HG02642 (cell line): ENCODE results near the gene MYPOP.
"Not testable (repeated sequence)": the region's sequence is repeated elsewhere in the genome, so short reads cannot be mapped to it uniquely, and the experiment has no call there.

ENCODE experiments used
- ATAC-seq: cut with Tn5 transposase; IDR thresholded peaks from one replicate; pipeline ENCODE4 v1.9.1; 2021; ENCODE audit warnings: mild to moderate bottlenecking; ENCODE audit not compliant: unreplicated experiment, poor library complexity

MYPOP gene

DNA sequence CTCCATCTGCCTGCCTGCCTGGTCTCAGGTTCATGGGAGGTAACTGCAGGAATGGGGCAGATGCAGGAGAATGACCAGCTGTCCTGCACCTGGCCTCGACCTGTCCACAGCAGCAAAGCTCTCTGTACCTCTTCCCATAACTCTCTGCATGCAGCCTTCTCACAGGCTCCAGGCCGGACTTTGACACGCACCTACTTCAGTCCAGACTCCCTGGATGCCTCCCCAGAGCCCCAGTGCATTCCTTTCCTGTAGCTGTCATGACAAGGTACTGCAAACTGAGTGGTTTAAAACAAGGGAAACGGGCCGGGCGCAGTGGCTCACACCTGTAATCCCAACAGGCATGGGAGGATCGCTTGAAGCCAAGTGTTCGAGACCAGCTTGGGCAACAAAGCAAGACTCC, 8.9 kb upstream of the MYPOP start:
- no peak for ATAC-seq

DNA sequence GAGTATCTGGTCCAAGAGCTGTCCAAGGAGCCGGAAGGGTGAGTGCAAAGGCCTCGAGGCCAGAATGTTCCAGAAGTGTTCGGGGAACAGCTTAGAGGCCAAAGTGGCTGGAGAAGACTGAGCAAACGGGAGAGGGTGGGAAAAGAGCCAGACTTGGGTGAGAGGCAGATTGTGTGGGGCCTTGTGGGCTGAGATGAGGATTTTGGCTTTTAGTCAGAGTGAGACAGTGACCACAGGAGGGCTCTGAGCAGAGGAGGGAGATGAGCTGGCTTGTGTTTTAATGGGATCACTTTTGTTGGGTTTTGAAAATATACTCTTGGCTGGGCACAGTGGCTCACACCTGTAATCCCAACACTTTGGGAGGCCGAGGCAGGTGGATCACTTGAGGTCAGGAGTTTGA, 6.5 kb upstream of the MYPOP start:
- no peak for ATAC-seq

DNA sequence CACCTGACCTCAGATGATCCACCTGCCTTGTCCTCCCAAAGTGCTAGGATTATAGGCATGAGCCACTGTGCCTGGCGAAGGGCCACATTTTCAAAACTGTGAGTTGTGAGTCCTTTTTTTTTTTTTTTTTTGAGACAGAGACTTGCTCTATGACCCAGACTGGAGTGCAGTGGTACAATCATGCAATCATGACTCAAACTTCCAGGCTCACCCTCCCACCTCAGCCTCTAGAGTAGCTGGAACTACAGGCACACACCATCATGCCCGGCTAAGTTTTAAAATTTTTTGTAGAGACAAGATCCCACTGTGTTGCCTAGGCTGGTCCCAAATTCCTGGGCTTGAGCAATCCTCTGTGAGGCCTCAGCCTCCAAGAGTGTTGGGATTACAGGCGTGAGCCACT, 3.8 kb upstream of the MYPOP start:
- no peak for ATAC-seq

DNA sequence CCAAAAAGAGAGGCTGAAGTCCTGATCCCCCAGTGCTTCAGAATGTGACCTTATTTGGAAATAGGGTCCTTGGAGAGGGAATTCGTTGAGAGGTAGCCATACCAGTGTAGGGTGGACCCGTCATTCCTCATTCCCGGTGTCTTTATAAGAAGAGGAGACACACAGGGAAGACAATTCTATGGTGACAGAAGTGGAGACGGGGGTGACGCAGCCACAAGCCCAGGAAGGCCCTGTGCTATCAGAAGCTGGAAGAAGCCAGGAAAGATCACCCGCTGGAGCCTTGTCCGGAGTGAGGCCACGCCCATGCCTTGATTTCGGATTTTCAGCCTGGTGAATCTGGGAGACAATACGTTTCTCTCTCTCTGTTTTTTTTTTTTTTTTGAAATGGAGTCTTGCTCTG, 2.6 kb upstream of the MYPOP start:
- no peak for ATAC-seq

DNA sequence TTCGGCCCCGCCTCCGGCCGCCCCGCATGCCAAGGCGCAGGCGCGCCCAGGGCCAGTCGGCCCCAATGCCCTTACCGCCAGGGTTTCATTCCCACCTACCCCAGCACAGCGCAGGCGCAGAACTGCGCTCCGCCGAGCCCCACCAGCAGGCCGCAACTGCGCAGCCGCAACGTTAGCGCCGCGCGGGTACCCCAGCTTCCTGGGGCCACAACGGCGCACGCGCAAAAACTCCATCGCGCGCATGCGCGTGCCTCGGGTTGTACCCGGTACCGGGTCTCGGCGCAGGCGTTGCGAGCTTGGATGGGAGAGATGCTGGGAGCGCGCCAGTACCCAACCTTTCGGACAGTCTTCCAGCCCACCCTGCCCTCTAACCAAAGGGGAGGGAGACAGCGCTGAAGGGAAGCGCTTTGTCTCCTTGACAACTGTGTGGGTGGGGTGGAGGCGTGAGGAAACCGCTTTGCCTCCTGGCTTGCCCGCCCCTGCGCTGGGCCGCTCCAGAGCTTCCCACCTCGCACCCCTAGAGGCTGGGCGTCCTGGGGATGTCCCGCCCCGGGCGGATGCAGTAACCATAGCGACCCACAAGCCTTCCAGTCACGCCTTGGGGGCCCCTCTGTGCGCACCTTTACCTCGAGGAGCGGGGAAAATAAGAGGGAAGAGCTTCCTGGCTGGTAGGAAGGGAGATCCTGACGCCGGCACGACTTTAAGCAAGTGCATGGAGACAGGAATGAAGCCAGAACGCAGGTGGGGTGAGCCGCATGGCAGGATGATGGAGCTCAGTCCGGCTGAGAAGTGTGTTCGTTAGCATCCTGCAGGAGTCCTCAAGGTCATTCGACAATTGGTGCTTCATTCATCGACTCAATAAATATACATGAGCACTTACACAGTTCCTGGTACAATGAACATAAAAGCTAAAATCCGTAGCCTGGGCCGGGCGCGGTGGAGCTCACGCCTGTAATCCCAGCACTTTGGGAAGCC, 525 bp upstream of the MYPOP start:
- ATAC-seq: peak; percentile 89

DNA sequence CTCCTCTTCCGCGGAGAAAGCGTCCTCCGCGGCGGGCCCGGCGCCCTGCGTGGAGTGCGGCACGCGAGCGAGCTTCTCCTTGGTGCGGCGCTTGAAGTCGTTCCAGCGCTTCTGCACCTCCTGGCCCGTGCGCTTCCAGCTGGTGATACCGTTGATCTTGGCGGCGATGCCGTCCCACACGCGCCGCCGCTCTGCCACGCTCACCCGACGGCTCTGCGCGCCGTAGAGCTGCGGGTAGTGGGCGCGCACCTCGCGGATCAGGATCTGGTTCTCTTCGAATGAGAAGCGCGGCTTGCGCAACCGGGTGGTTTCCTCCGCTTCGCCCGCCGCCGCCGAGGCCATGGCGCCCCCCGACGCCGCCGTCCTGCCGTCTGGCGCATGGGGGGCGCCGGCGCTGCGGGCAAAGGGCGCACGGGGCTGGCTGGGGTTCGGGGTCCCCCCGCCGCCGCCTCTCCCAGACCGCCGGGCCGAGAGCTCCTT, 941 bp downstream of the MYPOP start:
- ATAC-seq: no peak

DNA sequence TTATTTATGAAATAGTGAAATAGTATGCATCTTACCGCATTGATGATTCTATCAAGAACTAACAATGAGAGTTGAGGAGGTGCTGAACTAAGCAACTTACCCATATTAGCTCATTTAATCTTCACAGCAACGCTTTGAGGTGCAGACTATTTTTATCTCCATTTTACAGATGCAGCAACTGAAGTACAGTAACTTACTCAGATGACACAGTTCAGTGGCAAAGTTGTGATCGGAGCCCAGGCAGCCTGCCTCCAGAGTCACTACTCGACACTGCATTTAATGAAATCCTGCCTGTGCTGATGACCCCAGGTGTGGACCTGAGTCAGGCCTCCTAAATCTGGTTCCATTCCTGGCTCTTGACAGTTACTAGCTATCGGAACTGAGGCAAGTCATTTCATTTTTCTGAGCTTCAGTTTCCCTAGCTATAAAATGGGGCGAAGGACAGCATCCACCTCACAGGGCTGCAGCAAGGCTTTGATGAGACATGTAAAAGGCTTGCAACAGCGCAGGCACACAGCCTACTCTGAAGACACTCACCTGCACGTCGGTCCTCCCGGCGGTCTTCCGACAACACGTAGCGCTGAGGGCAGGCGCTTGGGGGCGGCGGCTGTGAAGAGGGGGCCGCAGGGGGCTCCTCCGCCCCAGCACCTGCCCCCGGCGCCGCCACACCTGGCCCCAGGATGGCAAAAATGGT, 1.5 kb downstream of the MYPOP start:
- ATAC-seq: no peak

DNA sequence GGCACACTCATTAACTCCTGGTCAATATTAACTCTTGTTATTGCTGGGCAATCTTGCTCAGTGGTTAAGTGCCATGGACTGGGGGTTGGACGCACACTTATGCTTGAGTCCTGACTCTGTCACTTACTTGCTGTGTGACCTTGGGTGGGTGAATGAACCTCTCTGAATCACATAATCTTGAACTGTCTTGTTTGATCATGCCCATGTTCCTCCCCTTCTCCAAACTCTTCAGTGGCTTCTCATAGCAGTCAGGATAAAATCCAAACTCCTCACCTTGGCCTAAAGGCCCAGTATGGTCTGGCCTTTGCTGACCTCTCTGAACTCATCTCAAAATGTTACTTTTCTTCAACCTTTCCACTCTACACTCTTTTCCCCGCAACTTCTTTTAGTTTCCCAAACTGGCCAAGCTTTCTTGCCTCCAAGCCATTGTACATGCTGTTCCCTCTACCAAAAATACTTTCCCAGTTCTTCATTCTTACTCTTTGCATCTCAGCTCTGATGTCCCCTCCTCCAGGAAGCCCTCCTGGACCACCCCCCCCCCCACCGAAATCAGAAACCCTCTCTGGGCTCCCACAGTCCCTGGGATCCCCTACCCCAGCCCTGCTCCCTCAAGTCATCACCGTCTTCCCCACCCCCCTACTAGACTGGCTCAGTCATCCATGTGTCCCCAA, 2.4 kb downstream of the MYPOP start:
- no peak for ATAC-seq

DNA sequence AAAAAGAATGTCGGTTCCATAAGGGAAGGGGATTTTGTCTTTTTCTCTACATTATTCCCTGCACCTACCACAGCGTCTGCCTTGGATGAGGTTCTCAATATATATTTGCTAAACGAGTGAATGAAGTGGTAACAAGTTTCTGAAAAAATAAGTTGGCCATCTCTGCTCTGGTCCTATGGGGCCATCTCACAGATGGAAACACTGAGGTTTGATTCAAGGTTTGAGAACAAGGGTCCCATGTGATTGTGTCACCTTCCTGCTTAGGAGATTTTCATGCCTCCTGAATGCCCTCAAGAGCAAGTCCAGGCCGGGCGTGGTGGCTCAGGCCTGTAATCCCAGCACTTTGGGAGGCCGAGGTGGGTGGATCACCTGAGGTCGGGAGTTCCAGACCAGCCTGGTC, 3.2 kb downstream of the MYPOP start:
- no peak for ATAC-seq

DNA sequence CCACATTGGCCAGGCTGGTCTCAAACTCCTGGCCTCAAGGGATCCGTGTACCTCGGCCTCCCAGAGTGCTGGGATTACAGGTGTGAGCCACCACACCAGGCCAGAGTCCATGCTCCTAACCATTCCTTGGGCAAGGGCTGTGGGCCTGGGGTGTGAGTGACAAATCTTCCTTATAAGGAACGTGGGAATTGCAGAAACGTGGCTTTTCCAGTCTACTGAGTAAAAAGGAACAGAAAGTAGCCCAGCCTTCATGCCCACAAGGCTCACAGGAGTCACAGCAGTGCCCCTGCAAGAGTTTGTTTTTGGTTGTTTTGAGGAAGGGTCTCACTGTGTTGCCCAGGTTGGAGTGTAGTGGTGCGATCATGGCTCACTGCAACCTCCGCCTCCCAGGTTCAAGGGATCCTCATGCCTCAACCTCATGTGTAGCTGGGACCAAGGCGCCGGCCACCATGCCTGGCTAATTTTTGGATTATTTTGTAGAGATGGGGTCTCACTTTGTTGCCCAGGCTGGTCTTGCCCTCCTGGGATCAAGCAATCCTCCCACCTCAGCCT, 5.1 kb downstream of the MYPOP start:
- no peak for ATAC-seq

DNA sequence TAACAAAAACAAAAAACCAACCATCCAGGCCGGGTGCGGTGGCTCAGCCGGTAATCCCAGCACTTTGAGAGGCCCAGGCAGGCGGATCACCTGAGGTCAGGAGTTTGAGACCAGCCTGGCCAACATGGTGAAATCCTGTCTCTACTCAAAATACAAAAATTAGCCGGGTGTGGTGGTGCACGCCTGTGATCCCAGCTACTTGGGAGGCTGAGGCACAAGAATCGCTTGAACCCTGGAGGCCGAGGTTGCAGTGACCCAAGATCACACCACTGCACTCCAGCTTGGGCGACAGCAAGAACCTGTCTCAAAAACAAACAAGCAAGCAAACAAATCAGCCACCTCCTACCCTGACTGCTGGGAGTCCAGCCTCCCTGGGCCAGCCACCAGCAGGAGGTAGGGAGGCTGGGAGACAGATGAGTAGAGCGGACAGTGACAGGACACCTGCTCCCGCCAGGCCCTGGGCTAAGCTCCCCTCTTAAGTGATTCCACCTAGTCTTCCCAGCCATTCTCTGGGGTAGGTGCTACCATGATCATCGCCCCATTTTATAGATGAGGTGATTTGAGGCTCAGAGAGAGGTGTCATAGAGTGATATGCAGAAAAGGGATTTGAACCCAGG, 6.3 kb downstream of the MYPOP start:
- not testable (repeated sequence) for ATAC-seq

DNA sequence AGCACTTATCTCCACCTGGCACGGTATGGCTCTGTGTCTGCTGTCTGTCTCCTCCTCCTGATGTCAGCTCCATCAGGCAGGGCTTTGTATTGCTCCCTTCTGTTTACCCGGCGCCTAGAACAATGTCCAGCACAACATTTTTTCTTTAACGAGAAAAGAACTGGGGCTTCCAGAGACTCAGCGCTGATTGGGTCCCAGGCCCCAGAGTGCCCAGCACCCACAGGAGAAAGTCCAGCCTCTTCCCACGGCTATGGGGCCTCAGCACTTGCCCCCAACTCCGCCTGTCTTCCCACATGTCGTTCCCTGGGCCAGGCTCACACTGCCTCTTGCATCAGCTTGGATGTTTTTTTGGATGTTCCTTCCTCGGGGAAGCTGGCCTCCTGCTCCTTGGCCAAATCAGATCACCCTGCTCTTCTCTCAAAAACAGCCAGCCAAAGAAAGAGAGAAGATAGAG, 6.9 kb downstream of the MYPOP start:
- ATAC-seq: no peak

DNA sequence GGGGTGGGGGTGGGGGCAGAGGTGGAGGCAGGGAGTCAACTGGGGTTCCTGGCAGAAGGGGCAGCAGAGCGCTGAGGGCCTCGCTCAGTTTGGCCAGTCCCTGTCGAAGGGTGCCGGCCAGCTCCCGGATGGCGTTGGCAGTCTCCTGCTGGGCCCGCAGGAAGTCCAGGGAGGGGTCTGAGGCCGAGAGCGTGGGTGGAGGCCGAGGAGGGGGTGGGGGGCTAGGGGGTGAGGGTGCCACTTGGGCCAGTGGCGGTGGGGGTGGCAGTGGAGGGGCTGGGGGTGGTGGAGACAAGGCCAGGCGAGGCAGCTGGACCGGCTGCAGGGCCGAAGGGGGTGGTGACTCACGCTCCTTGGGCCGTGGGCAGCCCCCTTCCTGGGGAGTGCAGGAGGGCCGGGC, 11.5 kb downstream of the MYPOP start:
- no peak for ATAC-seq

DNA sequence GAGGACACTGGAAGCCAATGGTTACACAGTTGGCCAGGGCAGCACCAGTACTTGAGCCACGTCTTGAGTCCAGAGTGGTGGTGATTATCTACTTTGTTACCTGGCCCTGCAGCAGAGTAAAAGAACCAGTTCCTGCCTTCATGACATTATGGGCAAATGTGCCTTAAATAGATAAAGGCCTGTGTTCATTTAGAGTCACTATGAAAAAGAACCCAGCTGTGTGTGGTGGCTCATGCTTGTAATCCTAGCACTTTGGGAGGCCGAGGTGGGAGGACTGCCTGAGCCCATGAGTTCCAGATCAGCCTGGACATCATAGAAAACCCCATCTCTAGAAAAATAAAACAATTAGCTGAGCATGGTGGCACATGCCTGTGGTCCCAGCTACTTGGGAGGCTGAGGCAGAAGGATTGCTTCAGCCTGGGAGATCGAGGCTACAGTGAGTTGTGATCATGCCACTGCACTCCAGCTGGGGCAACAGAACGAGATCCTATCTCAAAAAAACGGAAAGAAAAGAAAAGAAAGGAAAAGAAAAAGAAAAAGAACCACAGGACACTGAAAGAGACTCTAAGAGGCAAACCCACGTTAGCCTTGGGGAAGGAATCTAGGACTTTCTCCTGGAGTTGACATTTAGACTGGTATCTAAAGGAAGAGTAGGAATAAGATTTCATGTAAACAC, 13.1 kb downstream of the MYPOP start:
- no peak for ATAC-seq

DNA sequence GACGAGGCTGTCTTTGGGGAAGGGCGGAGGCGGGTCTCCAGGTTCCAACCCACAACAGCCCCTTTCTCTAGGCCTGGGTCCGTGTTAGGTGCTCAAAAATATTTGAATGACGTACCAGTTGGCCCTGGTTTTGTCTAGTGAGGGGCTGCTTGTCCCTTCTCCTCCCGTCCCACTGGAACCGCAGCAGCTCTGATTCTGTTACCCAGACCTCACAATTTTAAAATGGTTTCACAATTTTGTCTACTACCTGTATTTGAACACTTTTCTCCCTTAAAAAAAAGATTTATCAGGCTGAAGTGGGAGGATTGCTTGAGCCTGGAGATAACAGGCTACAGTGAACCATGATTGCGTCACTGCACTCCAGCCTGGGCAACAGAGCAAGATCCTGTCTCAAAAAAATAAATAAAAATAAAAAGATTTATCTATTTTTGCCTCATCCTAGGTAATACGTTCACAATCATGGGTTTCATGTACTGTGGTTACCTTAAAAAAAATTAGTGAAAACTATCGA, 15.2 kb downstream of the MYPOP start:
- no peak for ATAC-seq

DNA sequence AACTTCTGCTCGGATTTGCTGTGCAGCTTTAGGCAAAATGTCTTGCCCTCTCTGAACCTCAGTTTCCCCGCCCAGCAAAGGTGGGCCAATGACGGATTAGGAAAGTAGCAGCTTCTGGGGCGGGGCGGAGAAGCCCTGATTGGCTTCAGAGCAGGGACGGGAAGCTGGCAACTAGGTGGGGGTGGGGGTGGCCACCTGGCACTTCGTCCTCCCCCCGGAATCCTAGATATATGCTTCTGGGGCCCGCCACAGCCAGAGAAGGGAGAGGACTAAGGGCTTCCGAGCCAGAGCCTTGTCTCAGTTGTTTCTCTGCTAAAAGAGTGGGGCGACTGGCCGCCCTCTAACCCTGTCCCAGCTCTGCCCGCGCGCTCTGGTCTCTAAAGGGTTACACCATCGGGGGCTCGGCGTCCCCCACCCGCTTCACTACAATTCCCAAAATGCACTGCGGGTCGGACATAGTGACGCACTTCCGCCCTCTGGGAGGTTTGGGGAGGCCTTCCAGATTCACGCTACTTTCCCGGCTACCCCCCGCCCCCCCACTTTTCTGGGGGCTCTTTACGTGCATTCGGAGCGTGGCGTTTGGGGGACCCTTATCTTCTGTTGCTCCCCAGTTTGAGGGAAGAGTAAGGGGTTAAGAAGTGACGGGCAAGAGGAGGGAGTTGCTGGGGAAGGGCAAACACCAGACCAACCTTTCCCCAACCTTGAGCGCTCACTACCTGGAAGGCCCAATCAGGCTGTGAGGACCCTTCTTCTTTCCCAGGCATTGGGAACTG, 15.8 kb downstream of the MYPOP start:
- peak; percentile 55 for ATAC-seq

DNA sequence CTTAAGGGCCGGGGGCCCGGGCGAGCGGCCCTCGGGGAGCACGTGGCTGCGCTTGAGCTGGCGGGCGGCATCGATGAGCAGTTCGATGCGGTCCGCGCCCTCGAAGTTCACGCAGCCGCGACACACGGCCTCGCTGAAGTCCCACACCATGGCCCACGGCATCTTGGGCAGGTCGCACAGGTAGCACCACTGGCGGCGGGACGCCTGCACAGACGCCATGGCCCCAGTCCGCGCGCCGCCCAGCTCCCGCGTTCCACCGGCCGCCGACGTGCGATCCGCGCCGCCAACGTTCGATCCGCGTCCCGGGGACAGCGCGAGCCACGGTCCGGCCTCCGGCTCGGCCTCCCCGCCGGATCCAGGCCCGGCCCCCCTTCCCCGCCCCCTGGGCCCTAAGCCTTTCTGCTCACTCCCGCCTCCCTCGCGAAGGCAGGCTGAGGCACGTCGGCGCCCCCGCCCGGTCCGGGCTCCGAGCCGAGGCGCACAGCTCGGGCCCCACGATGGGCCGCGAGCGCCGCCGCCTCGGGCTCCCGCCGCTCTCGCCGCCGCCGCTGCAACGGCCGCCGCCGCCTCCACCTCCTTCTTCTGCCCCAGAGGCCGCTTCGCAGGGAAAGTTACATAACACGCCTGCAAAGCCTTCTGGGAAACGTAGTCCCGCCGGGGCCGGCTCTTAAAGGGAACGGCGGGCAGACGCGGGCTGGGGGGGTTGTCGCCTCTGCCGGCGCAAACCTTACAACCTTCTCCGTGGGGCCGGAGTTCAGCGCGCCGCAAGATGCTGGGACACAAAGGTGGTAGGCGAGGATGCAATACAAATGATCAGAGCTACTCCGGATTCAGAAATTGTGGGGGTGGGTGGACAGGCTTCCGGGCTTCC, 16.6 kb downstream of the MYPOP start, which contains the start of gene IRF2BP1:
Gene IRF2BP1, minus strand, starts transcription at position 586 of the 871 bp plus-strand sequence. Its CDS starts 367 bp downstream, at position 219.
- peak; percentile 57 for ATAC-seq
